ENCODE measurements around the gene ZFAND5. TPM values are rescaled to one million over a fixed set of nuclear protein-coding genes. Genes with fewer than 3 reads are reported as not detected.
A peak's percentile ranks its signal among the peaks of the same experiment; 100 is the strongest.

The ZFAND5 gene
- polyA plus RNA-seq, 2 of the 4 experiments (the other 2 are of a cell fraction) = 135 to 234 TPM

- peak; percentile 12; the same call in 1 of the 2 replicates for TF ChIP-seq HMGXB4 (CRISPR knock-in tag; IDR thresholded peaks at IDR 0.05; ENCODE audit: borderline replicate concordance)
These were observed 683 bp upstream of the ZFAND5 start (continued) for GRCh38 chr9:72365525-72366256.

GRCh38 chr9:72363908-72364678 lies 915 bp downstream of the ZFAND5 start:
- Histone ChIP-seq H3K4me3 (peak overlapping the region; percentile 91), H3K4me2 (peak overlapping the region; percentile 90), H3K4me1 (peaks cover 35% of the 10 kb centered on the region), H3K27ac (peak overlapping the region; percentile 99), H3K9me3 (no peaks in the 10 kb centered on the region)
- ATAC-seq (peak; percentile 28 to 32), FAIRE-seq (no peak), DNase-seq (ENCODE audit: low read depth in 1 of 2, low spot score in 1 of 2) (peak in 1 of 2 experiments; percentile 57)
- ChIA-PET POLR2A (interaction anchor here (0.6 to 5.6 kb wide), 33 partner anchors 8 to 818 kb away, joined by 3 to 119 read pairs (median 17); no protein-coding TSS in a partner anchor), CTCF (interaction anchor here (0.9 to 2.6 kb wide), 10 partner anchors 14 to 458 kb away, joined by 3 to 15 read pairs (median 5); no protein-coding TSS in a partner anchor)
- WGBS (ENCODE audit: missing lambda C conversion rate) = under 1% methylated on average over 16 of the region's 73 CpGs
- TF ChIP-seq REST (IDR thresholded peaks at IDR 0.05) (no peak), NFE2L2 (conservative IDR thresholded peaks at IDR 0.05; ENCODE audit: low read length) (no peak), CHD2 (IDR thresholded peaks at IDR 0.05; ENCODE audit: low read length, partially characterized antibody) (peak; percentile 22), FOXS1 (CRISPR knock-in tag; IDR thresholded peaks at IDR 0.05) (no peak), HOXA7 (CRISPR knock-in tag; IDR thresholded peaks at IDR 0.05) (no peak), MAX (IDR thresholded peaks at IDR 0.05) (no peak), POLR2A (IDR thresholded peaks at IDR 0.05; ENCODE audit: low read length) (no peak), E2F6 (IDR thresholded peaks at IDR 0.05; ENCODE audit: borderline replicate concordance, low read depth) (no peak), ZC3H11A (IDR thresholded peaks at IDR 0.05) (no peak), ELK1 (IDR thresholded peaks at IDR 0.05; ENCODE audit: low read depth, low read length) (no peak), USF2 (IDR thresholded peaks at IDR 0.05) (no peak), HOXB5 (CRISPR knock-in tag; IDR thresholded peaks at IDR 0.05) (no peak), MYC (IDR thresholded peaks at IDR 0.05; ENCODE audit: borderline replicate concordance, low read length) (no peak), HEYL (CRISPR knock-in tag; IDR thresholded peaks at IDR 0.05) (no peak), NR3C1 (IDR thresholded peaks at IDR 0.05) (no peak), ATOH8 (CRISPR knock-in tag; IDR thresholded peaks at IDR 0.05; ENCODE audit: low read depth) (no peak), TFCP2L1 (CRISPR knock-in tag; IDR thresholded peaks at IDR 0.05) (no peak), CHD4 (IDR thresholded peaks at IDR 0.05; ENCODE audit: borderline replicate concordance) (no peak), JUN (IDR thresholded peaks at IDR 0.05) (peak in 1 of 2 experiments; percentile 60; a peak in 1 of 5 replicates), FOSL2 (IDR thresholded peaks at IDR 0.05) (no peak), FOSL2 (CRISPR knock-in tag; IDR thresholded peaks at IDR 0.05) (0 out of 2 replicates have a peak, but pooled peaks have one; percentile 3), MAZ (IDR thresholded peaks at IDR 0.05; ENCODE audit: borderline replicate concordance, low read depth, low read length) (no peak), FOSB (CRISPR knock-in tag; IDR thresholded peaks at IDR 0.05) (no peak), HMGXB4 (CRISPR knock-in tag; IDR thresholded peaks at IDR 0.05; ENCODE audit: borderline replicate concordance) (no peak)
